ENCODE measurements around the gene TIAM2.

DNA sequence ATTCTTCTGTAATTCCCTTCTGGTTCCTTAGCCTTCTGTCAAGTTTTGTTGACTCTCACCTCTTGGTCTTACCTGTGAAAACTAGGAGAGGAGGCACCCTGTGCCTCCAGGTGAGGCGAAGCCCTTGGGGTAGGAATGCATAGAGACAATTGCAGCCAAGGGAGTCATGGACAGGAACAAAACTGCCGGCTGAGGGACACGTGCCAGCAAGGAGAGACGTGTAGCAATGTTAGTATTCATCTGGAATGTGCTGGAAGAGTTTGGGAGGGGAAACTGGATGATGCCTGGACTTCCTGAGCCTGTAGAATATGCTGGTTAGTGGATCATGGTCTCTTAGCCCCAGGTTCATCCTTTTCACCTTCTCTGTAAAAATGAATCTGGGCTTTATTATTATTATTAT lies 3.9 kb upstream of the TIAM2 start:
- TF ChIP-seq, protein P1, sequence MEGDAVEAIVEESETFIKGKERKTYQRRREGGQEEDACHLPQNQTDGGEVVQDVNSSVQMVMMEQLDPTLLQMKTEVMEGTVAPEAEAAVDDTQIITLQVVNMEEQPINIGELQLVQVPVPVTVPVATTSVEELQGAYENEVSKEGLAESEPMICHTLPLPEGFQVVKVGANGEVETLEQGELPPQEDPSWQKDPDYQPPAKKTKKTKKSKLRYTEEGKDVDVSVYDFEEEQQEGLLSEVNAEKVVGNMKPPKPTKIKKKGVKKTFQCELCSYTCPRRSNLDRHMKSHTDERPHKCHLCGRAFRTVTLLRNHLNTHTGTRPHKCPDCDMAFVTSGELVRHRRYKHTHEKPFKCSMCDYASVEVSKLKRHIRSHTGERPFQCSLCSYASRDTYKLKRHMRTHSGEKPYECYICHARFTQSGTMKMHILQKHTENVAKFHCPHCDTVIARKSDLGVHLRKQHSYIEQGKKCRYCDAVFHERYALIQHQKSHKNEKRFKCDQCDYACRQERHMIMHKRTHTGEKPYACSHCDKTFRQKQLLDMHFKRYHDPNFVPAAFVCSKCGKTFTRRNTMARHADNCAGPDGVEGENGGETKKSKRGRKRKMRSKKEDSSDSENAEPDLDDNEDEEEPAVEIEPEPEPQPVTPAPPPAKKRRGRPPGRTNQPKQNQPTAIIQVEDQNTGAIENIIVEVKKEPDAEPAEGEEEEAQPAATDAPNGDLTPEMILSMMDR (conservative IDR thresholded peaks at IDR 0.05; ENCODE audit: low read depth, low read length): no peak
- TF ChIP-seq EZH2 (IDR thresholded peaks at IDR 0.05; ENCODE audit: borderline replicate concordance, low read depth, low read length, poor library complexity, severe bottlenecking): no peak

Measured in A673 (cell line).